NK-92 treated with Interleukin-12 subunit alpha and Interleukin-12 subunit beta, amount 100 ng/mL, for 24 hours (cell line): ENCODE results near the gene HDAC4.

Source experiments
- DNase-seq: peaks from one replicate; lab custom pipeline; 2025; lab: John Stamatoyannopoulos, UW

The HDAC4 gene

DNA sequence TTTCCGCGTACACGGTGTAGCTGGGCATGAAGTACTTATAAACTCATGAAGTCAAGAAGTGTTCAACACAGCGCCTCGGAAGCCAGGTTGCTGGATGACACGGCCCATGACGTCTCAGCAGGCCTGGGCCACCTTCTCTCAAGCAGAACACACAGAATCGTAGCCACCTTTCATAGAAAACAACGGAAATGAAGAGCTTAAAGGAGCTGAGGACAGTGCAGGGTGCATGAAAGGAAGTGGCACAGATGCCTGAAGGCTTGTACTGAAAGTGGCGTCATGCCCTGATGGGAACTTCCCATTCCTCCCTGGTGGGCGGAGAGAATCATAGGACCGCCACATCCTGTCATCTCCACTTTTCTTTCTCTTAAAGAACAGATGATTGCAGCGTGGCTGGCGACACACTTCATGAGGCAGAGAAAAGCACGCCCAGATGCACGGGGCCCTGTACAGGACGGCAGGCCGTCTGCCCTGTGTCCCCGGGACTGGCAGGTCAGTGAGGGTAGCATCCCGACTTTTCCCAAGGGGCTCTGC, 31.1 kb downstream of the HDAC4 start:
- no peak for DNase-seq

- DNase-seq = no peak
Observed at GRCh38 chr2:239368906-239369552, 31.8 kb downstream of the HDAC4 start.

- no peak for DNase-seq
Observed at GRCh38 chr2:239368321-239368720, 32.5 kb downstream of the HDAC4 start.

DNA sequence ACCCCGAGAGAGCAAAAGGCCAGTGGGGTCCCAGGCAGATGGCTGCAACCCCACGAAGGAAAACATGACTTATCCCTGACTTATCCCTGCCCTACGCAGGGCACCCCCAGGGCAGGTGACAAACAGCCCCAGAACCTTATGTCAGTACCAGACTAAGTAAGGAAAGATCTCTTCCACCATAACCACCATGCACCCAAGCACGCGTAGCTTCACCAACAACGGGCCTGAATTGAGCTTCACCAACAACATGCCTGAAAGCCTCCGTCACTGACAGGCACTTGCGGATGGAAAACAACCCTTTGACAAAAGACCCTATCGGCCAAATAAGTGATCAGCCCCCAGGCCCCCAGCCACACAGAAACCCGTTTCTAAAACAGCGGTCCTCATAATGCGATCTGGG, 34.1 kb downstream of the HDAC4 start:
- DNase-seq = no peak

DNA sequence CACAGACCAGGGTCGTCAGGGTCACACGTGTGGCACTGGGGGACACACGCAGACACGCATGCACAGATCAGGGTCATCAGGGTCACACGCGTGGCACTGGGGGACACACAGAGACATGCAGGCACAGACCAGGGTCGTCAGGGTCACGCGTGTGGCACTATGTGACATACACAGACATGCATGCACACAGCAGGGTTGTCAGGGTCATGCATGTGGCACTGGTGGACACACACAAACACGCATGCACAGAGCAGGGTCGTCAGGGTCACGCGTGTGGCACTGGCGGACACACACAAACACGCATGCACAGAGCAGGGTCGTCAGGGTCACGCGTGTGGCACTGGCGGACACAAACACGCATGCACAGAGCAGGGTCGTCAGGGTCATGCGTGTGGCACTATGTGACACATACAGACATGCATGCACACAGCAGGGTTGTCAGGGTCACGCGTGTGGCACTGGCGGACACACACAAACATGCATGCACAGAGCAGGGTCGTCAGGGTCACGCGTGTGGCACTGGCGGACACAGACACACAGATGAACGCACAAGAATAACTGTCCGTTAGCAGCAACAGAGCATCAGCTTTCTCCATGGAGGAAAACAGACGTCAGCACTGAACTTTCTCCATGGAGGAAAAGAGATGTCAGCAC, 34.9 kb downstream of the HDAC4 start:
- no peak for DNase-seq

GRCh38 chr2:239365071-239365781, 35.6 kb downstream of the HDAC4 start:
- no peak for DNase-seq

GRCh38 chr2:239363946-239364637, 36.7 kb downstream of the HDAC4 start:
- DNase-seq = no peak

- DNase-seq = no peak
Observed at GRCh38 chr2:239362507-239362906, 38.3 kb downstream of the HDAC4 start.

DNA sequence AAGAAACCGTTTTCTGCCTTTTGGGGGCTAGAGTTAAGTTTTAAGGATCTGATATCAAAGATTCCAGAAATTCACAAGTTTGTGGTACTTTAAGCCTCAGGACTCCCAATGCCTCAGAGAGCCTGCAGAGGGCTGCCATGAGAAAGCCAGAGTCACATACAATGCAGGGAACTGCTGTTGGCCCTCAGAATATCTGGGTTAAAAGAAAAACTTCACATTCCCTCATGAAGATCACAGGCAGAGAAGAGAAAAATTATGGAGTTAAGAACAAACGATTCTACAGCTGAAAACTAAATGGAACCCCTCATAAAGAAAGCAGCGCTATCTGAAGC, 39.5 kb downstream of the HDAC4 start:
- DNase-seq = no peak

GRCh38 chr2:239360421-239361310, 40.2 kb downstream of the HDAC4 start:
- no peak for DNase-seq

DNA sequence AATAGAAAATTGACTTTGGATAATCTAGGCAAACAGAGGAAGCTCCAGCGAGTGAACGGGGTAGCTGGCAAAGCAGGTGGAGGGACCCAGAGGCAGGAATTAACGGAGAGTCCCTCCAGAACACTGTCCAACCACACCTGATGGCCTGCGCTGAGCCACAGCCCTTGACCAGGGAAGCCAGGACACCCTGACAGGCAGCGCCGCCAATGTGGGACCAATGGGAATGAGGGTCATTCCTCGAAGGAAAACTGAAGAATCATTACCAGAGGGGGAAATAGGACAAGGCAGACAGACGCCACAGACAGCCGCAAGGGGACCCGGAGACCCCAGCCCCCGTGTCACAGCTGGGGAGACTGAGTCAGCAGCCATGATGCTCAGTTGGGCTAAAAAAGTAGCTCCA, 40.8 kb downstream of the HDAC4 start:
- DNase-seq = no peak

DNA sequence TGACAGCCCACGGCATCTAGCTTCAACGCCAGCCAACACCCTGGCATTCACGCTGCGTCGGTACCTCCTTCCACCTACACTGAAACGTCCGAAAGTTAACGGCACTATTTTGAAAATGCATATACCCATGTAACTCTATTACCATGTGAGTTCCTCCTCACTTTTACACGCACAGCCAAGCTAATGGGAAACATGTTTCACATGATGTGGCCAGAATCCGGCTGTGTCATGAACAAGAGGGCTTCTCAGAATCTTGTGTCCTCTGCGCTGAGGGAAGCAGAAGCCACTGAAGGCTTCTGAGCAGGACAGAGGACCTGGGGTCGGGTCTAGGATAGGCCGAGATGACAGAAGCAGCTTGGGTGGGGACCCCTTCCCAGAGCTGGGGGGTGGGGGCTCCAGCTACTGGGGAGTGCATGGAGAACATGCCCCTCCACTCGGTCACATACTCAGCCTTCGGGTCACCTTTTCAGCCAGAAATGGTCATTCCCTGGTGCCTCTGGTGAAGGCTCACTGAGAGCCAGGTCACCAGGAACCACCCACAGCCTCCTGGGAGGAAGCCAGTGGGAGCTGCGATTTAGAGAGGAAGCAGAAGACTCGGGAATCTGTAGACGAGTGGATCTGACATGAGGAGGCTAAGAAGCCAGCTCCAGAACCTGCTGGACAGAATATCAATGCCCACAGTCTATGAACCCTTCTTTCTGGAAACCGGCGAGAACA, 41.5 kb downstream of the HDAC4 start:
- no peak for DNase-seq

DNA sequence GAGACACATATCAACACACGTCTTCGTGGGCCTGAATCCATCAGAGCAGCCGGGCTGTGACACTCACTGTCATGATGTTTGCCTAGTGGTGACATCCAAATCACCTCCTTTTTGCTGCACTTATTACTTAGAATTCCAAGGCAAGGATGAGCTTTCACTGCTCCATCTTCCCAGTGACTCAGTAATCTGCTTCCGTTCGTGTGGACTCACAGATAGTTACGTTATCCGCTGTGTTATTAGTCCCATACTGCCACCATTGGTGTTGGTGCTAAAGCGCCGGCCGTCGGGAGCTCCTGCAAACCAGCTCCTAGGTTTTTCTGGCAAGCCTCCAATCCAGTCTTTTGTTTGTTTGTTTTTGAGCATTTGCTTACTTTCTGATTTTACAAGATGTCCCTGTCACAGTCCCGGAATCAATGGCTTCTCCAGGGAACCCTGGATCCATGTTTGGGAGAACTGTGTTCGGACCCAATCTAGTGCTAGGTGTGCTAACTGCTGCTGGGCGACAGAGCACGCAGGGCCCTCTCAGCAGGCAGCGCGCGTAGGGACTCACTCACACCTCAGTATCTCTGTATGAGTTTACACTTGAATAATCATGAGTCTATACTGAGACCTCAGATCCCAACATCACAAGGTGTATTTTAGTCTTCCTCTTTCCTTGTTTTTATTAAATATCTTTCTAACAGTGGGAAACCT, 42.6 kb downstream of the HDAC4 start:
- no peak for DNase-seq

- DNase-seq = no peak
Observed at GRCh38 chr2:239355724-239356123, 45.1 kb downstream of the HDAC4 start.

GRCh38 chr2:239355139-239355538, 45.7 kb downstream of the HDAC4 start:
- DNase-seq = no peak

GRCh38 chr2:239354791-239355136, 46.1 kb downstream of the HDAC4 start:
- no peak for DNase-seq

DNA sequence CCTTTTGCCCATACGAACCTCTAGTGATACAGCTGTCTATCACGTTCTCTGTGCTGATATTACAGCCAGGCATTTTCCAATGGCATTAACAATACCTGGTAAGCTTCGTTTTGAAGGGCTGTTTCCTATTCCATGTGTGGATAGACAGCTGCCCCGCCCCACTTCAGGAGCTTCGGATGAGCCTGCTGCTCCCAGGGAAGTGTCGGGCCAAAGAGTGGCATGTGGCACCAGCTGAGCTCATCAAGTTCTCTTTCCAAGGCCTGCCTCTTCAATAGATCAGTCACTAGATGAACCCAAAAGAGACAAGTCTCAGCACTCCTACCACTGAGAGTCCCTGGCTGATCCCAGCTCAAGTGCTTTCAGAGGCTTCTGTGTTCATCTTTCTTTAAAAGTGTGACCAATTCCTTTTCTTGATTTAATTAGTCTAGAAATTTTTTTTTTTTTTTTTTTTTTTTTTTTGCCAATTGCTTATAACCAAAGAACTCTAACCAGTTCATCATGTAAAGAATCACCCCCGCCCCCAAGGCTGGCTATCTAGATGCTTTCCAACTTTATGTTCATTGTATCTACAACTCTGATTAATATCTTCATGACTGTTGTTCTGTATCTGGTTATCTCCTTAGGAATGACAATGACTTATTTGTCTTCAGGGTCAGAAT, 46.6 kb downstream of the HDAC4 start:
- DNase-seq = no peak

GRCh38 chr2:239353692-239354091, 47.1 kb downstream of the HDAC4 start:
- no peak for DNase-seq

- DNase-seq = no peak
Observed at GRCh38 chr2:239351687-239352086, 49.1 kb downstream of the HDAC4 start.
